Measurements from ENCODE around the gene YPEL2.

GRCh38 chr17:59298521-59298920, 32.9 kb upstream of the YPEL2 start:
- TF ChIP-seq, protein P1, sequence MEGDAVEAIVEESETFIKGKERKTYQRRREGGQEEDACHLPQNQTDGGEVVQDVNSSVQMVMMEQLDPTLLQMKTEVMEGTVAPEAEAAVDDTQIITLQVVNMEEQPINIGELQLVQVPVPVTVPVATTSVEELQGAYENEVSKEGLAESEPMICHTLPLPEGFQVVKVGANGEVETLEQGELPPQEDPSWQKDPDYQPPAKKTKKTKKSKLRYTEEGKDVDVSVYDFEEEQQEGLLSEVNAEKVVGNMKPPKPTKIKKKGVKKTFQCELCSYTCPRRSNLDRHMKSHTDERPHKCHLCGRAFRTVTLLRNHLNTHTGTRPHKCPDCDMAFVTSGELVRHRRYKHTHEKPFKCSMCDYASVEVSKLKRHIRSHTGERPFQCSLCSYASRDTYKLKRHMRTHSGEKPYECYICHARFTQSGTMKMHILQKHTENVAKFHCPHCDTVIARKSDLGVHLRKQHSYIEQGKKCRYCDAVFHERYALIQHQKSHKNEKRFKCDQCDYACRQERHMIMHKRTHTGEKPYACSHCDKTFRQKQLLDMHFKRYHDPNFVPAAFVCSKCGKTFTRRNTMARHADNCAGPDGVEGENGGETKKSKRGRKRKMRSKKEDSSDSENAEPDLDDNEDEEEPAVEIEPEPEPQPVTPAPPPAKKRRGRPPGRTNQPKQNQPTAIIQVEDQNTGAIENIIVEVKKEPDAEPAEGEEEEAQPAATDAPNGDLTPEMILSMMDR (IDR thresholded peaks at IDR 0.05; ENCODE audit: low read depth, low read length): no peak
- TF ChIP-seq EZH2phosphoT487 (IDR thresholded peaks at IDR 0.05; ENCODE audit: low read depth): no peak

Data from OCI-LY3 (cell line).